ENCODE results near the gene MCCC1.

DNA sequence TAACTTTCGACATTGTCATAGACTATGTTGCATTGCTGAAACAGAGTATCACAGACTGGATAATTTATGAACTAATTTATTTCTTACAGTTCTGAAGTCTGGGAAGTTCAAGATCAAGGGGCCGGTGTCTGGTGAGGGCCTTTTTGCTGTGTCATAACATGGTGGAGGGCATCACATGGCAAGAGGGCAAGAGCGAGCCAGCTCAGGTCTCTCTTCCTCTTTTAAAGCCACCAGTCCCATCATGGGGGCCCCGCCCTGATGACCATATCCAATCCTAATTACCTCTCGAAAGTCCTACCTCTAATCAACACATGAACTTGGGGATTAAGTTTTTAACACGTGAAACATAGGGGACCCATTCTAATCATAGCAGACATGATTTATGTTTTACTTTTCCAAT lies 85.4 kb downstream of the MCCC1 start:
- TF ChIP-seq, protein P1, sequence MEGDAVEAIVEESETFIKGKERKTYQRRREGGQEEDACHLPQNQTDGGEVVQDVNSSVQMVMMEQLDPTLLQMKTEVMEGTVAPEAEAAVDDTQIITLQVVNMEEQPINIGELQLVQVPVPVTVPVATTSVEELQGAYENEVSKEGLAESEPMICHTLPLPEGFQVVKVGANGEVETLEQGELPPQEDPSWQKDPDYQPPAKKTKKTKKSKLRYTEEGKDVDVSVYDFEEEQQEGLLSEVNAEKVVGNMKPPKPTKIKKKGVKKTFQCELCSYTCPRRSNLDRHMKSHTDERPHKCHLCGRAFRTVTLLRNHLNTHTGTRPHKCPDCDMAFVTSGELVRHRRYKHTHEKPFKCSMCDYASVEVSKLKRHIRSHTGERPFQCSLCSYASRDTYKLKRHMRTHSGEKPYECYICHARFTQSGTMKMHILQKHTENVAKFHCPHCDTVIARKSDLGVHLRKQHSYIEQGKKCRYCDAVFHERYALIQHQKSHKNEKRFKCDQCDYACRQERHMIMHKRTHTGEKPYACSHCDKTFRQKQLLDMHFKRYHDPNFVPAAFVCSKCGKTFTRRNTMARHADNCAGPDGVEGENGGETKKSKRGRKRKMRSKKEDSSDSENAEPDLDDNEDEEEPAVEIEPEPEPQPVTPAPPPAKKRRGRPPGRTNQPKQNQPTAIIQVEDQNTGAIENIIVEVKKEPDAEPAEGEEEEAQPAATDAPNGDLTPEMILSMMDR (IDR thresholded peaks at IDR 0.05 in 4 of 5, conservative IDR thresholded peaks at IDR 0.05 in 1 of 5) = no peak
- no peak for TF ChIP-seq POLR2A (IDR thresholded peaks at IDR 0.05)

Data from gastrocnemius medialis (tissue), 4 donors.